Type B pancreatic cell (in vitro differentiated cells): ENCODE measurements around the gene TMEM266. TPM values are rescaled to one million over a fixed set of nuclear protein-coding genes. Genes with fewer than 3 reads are reported as not detected.

ENCODE experiments used
- DNase-seq: peaks from one replicate; pipeline ENCODE4 v3.0.0; 2021; ENCODE audit warnings: mixed read lengths; ENCODE audit not compliant: unreplicated experiment; ENCODE audit errors: extremely low spot score
- H3K27ac Mint-ChIP-seq: 2 replicates; pipeline ENCODE4 v1.8.0; 2021; ENCODE audit warnings: mild to moderate bottlenecking, mixed read lengths
- H3K27me3 Mint-ChIP-seq: 2 replicates; pipeline ENCODE4 v1.8.0; 2021; ENCODE audit warnings: mixed read lengths
- H3K36me3 Mint-ChIP-seq: 2 replicates; pipeline ENCODE4 v1.8.0; 2021; ENCODE audit warnings: mixed read lengths
- H3K4me1 Mint-ChIP-seq: one replicate; pipeline ENCODE4 v1.8.0; 2021; ENCODE audit warnings: mixed read lengths; ENCODE audit not compliant: unreplicated experiment
- H3K4me3 Mint-ChIP-seq: 2 replicates; pipeline ENCODE4 v1.8.0; 2021; ENCODE audit warnings: mild to moderate bottlenecking, mixed read lengths
- H3K9me3 Mint-ChIP-seq: 2 replicates; pipeline ENCODE4 v1.8.0; 2021; ENCODE audit warnings: mixed read lengths
- CTCF ChIP-seq: fragments of 200-600 bp; sonication (generic); conservative IDR thresholded peaks from 2 replicates; pipeline ENCODE4 v1.5.0; 2021; ENCODE audit warnings: antibody characterized with exemption, mild to moderate bottlenecking
- total RNA-seq: library from RNA; stranded (reverse); gene quantifications from 2 replicates; pipeline ENCODE4 v1.2.1, GENCODE V29; 2021; ENCODE audit warnings: low replicate concordance

The TMEM266 gene
- total RNA-seq, 1 donor from 2014 or later: 2.3 TPM

- DNase-seq: no peak
- H3K4me3 Mint-ChIP-seq: no peak overlapping the region
- peak overlapping the region; percentile 79 for H3K27ac Mint-ChIP-seq
- H3K9me3 Mint-ChIP-seq: no peaks in the 10 kb centered on the region
- TF ChIP-seq CTCF: no peak
- H3K4me1 Mint-ChIP-seq: peaks cover 8% of the 10 kb centered on the region
- H3K36me3 Mint-ChIP-seq: no peaks in the 10 kb centered on the region
- no peaks in the 10 kb centered on the region for H3K27me3 Mint-ChIP-seq
Observed at GRCh38 chr15:76070921-76071635, 11.3 kb downstream of the TMEM266 start.

GRCh38 chr15:76071806-76072205, 12.0 kb downstream of the TMEM266 start:
- Mint-ChIP-seq H3K4me3 (no peak overlapping the region), H3K27me3 (no peaks in the 10 kb centered on the region), H3K9me3 (no peaks in the 10 kb centered on the region), H3K4me1 (peaks cover 8% of the 10 kb centered on the region), H3K27ac (peak overlapping the region; percentile 79), H3K36me3 (no peaks in the 10 kb centered on the region)
- DNase-seq: no peak
- TF ChIP-seq CTCF: no peak

- Mint-ChIP-seq H3K27me3 (no peaks in the 10 kb centered on the region), H3K27ac (peak overlapping the region; percentile 58), H3K36me3 (no peaks in the 10 kb centered on the region), H3K9me3 (no peaks in the 10 kb centered on the region), H3K4me3 (no peak overlapping the region), H3K4me1 (peaks cover 8% of the 10 kb centered on the region)
- no peak for TF ChIP-seq CTCF
- DNase-seq: no peak
Observed at GRCh38 chr15:76073554-76073953, 13.8 kb downstream of the TMEM266 start.

- Mint-ChIP-seq H3K36me3 (no peaks in the 10 kb centered on the region), H3K4me3 (no peak overlapping the region), H3K4me1 (peaks cover 8% of the 10 kb centered on the region), H3K9me3 (no peaks in the 10 kb centered on the region), H3K27ac (no peak overlapping the region), H3K27me3 (no peaks in the 10 kb centered on the region)
- no peak for TF ChIP-seq CTCF
- no peak for DNase-seq
Observed at GRCh38 chr15:76075046-76075445, 15.3 kb downstream of the TMEM266 start.

- no peak for DNase-seq
- no peak for TF ChIP-seq CTCF
- no peak overlapping the region for H3K4me3 Mint-ChIP-seq
- H3K27ac Mint-ChIP-seq: no peak overlapping the region
- no peaks in the 10 kb centered on the region for H3K4me1 Mint-ChIP-seq
- H3K9me3 Mint-ChIP-seq: no peaks in the 10 kb centered on the region
- no peaks in the 10 kb centered on the region for H3K36me3 Mint-ChIP-seq
- H3K27me3 Mint-ChIP-seq: no peaks in the 10 kb centered on the region
Observed at GRCh38 chr15:76078285-76078877, 18.6 kb downstream of the TMEM266 start.
